CMK (cell line): ENCODE results near the gene INPP5E.
"Not testable (repeated sequence)": the region's sequence is repeated elsewhere in the genome, so short reads cannot be mapped to it uniquely, and the experiment has no call there.

Experiments
- DNase-seq: peaks from one replicate; pipeline ENCODE4 v3.0.0-alpha.2; 2010; ENCODE audit warnings: low read depth

The INPP5E gene

GRCh38 chr9:136429075-136429628, 10.5 kb downstream of the INPP5E start:
- DNase-seq: no peak

GRCh38 chr9:136426787-136427186, 12.9 kb downstream of the INPP5E start:
- no peak for DNase-seq

- not testable (repeated sequence) for DNase-seq
These were observed 14.3 kb downstream of the INPP5E start for GRCh38 chr9:136425367-136425766.

DNA sequence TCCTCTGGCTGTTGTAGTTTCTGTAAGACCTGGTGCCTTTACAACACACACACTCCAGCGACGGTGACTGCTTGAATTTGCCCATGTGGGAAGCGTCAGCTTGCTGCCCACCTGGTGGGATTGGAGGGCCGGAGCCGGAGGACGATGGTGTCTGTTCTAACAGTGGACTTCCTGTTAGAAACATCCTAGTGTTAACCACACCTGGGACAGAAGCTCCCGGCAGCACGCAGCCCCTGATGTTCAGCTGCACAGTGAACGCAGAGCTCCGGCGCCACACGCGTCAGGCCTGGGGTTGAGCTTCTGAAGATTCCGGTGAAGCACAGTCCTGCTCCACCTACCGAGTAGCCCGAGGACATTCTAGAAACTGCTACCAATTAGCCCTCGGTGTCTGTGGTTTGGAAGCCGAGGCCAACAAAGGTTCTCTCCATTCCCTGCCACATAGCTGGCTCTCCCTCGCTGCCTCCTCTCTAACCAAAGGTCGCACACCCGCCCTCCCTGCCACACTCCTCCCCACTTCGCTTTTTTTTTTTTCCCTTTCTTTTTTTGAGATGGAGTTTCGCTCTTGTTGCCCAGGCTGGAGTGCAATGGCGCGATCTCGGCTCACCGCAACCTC, 14.8 kb downstream of the INPP5E start:
- DNase-seq: no peak

DNA sequence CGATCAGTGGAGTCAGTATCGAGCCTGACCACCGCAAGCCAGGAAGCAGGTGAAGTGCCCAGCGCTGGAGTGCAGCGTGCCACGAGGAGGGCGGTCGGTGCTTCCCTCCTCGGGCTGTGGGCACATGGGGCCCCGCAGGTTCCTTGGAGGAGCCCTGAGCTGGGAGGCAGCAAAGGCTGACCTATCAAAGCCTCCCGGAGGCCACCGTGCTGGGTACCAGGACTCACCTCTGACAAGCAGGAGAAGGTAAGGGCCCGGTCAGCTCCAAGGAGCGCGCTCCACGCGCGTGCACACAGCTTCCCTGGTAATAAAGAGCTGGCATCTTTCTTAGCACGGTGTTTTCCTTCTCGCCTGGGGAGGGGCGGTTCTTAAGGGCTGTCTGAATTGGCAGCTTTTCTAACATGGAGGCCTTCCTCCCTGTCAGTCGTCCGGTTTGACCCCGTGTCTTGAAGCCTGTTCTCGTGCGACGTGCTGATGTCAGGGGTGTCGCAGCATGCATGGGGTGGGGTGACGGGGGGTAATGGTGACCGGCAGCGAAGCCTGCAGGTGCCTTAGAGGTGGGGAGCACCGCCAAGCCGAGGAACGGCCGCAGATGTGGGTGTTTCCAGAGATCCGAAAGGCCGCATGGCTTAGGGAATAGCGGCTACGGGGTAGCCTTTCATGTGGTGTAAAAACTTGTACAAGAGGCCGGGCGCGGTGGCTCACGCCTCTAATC, 16.1 kb downstream of the INPP5E start:
- no peak for DNase-seq

- DNase-seq: no peak
These were observed 16.8 kb downstream of the INPP5E start for GRCh38 chr9:136422876-136423275.

GRCh38 chr9:136421791-136422190, 17.9 kb downstream of the INPP5E start:
- DNase-seq: no peak

DNA sequence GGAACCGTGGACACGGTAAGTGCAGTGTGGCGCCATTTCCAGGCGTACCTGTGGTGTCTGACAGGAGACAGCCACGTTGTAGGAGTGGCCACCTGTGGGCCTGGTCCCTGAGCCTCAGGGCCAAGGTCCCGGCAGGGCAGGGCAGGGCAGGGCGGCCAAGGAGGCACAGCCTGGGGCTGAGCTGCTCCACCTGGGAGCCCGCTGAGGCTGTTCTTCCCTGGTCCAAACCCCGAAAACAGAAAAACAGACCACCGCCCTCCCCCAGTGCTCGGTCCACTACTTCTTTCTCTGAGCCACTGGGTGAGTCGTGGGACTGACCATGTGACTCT, 20.6 kb downstream of the INPP5E start:
- DNase-seq: no peak

GRCh38 chr9:136418182-136419091, 21.2 kb downstream of the INPP5E start:
- DNase-seq: no peak

DNA sequence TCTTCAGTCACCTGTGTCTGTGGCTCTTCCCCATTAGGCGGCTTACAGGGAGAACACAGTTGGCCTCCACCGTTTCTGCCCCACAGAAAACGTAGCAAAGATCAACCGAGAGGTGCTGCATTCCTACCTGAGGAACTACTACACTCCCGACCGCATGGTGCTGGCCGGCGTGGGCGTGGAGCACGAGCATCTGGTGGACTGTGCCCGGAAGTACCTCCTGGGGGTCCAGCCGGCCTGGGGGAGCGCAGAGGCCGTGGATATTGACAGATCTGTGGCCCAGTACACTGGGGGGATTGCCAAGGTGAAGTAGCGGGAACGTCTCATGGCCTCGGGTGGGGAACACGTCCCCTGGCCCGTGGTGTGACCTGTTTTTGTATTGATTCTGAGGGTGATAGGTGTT, 22.7 kb downstream of the INPP5E start:
- no peak for DNase-seq

- no peak for DNase-seq
These were observed 23.2 kb downstream of the INPP5E start for GRCh38 chr9:136416427-136416826.

DNA sequence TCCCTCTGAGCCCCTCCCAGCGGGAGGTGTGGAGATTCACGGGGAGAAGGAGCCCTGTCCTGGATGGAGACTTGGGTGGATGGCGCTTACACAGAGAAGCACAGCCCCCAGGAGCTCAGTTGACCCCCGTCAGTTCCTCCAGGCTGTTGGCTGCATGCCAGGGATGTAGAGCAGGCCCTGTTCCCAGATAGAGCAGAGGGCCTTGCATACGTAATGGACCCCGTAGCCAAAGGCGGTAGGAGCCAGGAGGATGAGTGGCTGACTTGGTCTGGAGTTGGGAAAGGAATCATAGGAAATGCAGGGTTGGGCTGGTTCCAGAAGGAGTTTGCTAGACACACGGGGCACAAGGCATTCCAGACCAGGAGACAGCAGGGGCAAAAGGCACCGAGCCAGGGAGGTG, 26.7 kb downstream of the INPP5E start:
- DNase-seq: no peak

GRCh38 chr9:136411378-136411777, 28.3 kb downstream of the INPP5E start:
- DNase-seq: no peak

GRCh38 chr9:136410500-136411287, 29.0 kb downstream of the INPP5E start, which contains the start of the genes ENTR1 and PMPCA:
Gene ENTR1, minus strand, starts transcription at chr9:136410614. Its CDS starts 217 bp downstream, at chr9:136410397.
Gene PMPCA, plus strand, starts transcription at chr9:136410658. Its CDS starts 11 bp downstream, at chr9:136410669.
- DNase-seq: peak; percentile 81

GRCh38 chr9:136409557-136410455, 29.8 kb downstream of the INPP5E start:
- DNase-seq: peak; percentile 7

GRCh38 chr9:136407911-136408310, 31.7 kb downstream of the INPP5E start:
- no peak for DNase-seq

DNA sequence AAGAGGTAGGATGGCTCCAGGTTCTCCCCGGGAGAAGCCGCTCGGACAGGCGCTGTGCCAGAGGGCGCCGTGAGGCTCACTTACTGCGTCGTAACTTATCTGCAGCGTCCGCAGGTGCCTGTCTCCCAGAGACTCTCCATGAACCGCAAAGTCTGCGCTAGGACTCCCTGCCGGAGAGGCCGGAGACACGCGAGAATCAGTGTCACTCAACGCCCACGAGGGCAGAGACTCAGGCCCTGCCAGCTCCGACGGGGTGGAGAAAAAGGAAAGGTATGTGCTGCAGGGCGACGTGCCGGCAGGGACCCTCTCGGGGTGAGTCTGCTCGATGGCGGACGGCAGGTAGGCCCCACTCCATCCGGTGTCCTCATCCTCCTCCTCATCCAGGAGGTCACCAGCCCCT, 32.6 kb downstream of the INPP5E start:
- not testable (repeated sequence) for DNase-seq

DNA sequence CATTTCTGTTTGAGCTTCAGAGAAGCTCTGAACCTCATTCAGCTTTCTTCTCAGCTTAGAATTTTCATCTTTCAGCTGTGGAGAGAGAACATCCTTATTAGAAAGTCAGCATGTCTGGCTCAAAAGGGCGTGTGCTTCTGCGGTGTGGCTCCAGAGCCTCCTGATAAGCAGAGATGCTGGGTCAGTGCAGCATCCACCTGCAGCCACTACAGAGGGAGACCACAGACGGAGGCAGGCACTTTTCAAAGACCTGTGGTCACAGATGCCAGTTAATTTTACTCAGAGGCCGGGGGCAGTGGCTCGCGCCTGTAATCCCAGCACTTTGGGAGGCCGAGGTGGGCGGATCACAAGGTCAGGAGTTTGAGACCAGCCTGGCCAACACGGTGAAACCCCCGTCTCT, 33.7 kb downstream of the INPP5E start:
- DNase-seq: not testable (repeated sequence)

- no peak for DNase-seq
These were observed 34.2 kb downstream of the INPP5E start for GRCh38 chr9:136405481-136405880.

DNA sequence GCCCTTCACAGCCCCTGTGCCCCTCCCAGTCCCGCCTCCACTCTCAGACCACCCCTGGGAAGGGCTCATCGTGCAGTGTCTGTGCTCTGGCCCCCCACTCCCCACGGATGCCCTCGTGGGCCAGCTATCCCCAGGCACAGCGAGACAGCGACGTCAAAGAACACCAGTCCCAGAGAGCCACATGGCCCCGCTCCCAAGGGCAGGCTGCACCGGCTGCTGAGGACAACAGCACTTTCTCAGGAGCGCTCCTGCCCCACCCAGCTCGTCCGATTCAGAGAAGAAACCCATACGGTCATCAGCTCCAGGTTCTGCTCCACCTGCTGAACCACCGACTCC, 34.9 kb downstream of the INPP5E start:
- no peak for DNase-seq
